Activated T-helper 17 cell treated with anti-CD3 and anti-CD28 coated beads, Interleukin-2, amount 50 U/mL, for 72 hours (primary cell): Measurements from ENCODE around the gene SMCO2. TPM values are rescaled to one million over a fixed set of nuclear protein-coding genes. Genes with fewer than 3 reads are reported as not detected.
"Not testable (repeated sequence)": the region's sequence is repeated elsewhere in the genome, so short reads cannot be mapped to it uniquely, and the experiment has no call there.

Source experiments
- ATAC-seq: fragments of 150-1000 bp; cut with Tn5 transposase; replicated peaks from 2 replicates; pipeline ENCODE4 v1.10.0; 2021; ENCODE audit warnings: mild to moderate bottlenecking, moderate library complexity
- H3K27ac Mint-ChIP-seq: one replicate; pipeline ENCODE4 v1.8.0; 2022; ENCODE audit warnings: mixed read lengths
- H3K27me3 Mint-ChIP-seq: one replicate; pipeline ENCODE4 v1.8.0; 2022; ENCODE audit warnings: mixed read lengths
- H3K36me3 Mint-ChIP-seq: one replicate; pipeline ENCODE4 v1.8.0; 2022; ENCODE audit warnings: low read depth, mild to moderate bottlenecking, mixed read lengths
- H3K4me1 Mint-ChIP-seq: one replicate; pipeline ENCODE4 v1.8.0; 2022; ENCODE audit warnings: mixed read lengths
- H3K4me3 Mint-ChIP-seq: one replicate; pipeline ENCODE4 v1.8.0; 2022; ENCODE audit warnings: mild to moderate bottlenecking, mixed read lengths
- H3K9me3 Mint-ChIP-seq: one replicate; pipeline ENCODE4 v1.8.0; 2022; ENCODE audit warnings: mixed read lengths
- total RNA-seq, 2 donors: library from RNA; stranded (reverse); gene quantifications; one replicate each; pipeline ENCODE4 v1.2.3, GENCODE V29; 2022

Gene SMCO2
- total RNA-seq, 2 donors from 2014 or later: 0.41 TPM; not detected in 1

DNA sequence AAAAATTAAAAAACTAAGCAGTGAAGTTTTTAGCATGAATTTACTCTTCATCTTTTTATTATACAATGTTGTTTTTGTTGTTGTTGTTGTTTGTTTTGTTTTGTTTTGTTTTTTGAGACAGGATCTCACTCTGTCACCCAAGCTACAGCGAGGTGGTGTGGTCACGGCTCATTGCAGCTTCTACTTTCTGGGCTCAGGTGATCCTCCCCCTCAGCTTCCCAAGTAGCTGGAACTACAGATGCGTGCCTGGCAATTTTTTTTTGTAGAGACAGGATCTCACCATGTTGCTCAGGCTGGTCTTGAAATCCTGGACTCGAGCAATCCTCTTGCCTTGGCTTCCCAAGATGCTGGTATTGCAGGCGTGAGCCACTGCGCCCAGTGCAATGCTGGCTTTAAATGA lies 88.8 kb downstream of the SMCO2 start:
- H3K36me3 Mint-ChIP-seq: no peaks in the 10 kb centered on the region
- no peak overlapping the region for H3K27ac Mint-ChIP-seq
- H3K4me3 Mint-ChIP-seq: no peak overlapping the region
- peaks cover 17% of the 10 kb centered on the region for H3K4me1 Mint-ChIP-seq
- peaks cover 3% of the 10 kb centered on the region for H3K27me3 Mint-ChIP-seq
- ATAC-seq: no peak
- H3K9me3 Mint-ChIP-seq: no peaks in the 10 kb centered on the region

DNA sequence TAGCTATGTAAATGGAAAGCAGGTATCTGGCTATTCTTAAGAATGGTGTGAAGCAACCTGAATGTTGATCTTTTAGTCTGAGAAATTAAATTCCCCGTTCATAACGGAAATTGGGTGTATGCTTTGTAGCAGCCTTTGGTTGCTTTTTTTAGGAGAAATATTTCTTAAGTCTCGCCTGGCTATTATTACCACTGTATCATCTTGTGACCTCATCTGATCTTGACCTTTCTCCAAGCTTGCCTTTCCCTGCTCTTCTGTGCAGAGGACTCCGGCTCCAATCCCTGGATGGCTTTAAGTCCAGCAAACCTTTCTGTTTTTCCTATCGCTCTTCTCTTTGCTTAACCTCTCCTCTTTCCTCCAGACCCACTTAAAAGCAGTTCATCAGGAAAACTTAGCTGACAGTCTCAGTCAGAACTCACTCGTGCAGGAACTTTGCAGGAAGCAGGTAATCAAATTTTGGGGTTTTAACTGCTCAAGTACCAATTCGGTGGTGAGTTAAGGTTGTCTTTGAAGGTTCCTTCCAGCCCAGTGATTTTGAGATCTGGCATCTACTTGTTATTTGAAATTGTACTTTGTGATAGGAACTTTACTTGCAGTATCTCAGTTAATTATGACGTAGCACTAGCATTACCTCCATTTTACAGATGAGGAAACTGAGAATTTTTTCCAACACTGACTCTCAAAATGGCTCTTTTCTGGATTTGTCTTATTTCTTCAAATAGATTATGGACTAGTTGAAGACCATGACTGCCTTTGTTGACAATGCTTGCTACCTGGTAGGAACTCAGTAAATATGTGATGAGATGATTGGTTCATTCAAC lies 91.5 kb downstream of the SMCO2 start:
- H3K4me1 Mint-ChIP-seq: peaks cover 17% of the 10 kb centered on the region
- H3K4me3 Mint-ChIP-seq: no peak overlapping the region
- peaks cover 6% of the 10 kb centered on the region for H3K27me3 Mint-ChIP-seq
- H3K27ac Mint-ChIP-seq: no peak overlapping the region
- no peaks in the 10 kb centered on the region for H3K9me3 Mint-ChIP-seq
- ATAC-seq: no peak
- no peaks in the 10 kb centered on the region for H3K36me3 Mint-ChIP-seq

DNA sequence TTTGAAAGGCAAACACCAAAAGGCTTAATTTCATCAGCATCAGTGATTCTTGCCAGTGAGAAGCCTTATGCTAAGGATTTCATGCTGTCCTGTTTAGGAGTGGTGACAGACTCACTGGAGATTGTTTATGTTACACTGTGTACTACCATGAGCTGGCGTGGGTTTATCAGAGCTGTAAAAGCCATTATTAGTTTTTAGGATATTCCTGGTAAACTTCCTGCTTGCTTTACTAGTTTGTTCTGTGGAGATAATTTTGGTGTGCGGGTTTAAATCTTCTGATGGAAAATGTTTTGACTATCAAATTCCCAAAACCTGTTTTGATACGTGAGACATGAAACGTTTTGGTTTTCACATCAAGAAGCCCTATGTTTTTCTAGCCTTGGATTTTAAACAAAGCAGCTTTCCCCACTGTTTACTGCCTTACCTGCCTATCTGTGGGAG lies 92.7 kb downstream of the SMCO2 start:
- Mint-ChIP-seq H3K4me3 (no peak overlapping the region), H3K9me3 (no peaks in the 10 kb centered on the region), H3K27ac (no peak overlapping the region), H3K4me1 (peaks cover 7% of the 10 kb centered on the region), H3K36me3 (no peaks in the 10 kb centered on the region), H3K27me3 (peaks cover 6% of the 10 kb centered on the region)
- ATAC-seq: no peak

DNA sequence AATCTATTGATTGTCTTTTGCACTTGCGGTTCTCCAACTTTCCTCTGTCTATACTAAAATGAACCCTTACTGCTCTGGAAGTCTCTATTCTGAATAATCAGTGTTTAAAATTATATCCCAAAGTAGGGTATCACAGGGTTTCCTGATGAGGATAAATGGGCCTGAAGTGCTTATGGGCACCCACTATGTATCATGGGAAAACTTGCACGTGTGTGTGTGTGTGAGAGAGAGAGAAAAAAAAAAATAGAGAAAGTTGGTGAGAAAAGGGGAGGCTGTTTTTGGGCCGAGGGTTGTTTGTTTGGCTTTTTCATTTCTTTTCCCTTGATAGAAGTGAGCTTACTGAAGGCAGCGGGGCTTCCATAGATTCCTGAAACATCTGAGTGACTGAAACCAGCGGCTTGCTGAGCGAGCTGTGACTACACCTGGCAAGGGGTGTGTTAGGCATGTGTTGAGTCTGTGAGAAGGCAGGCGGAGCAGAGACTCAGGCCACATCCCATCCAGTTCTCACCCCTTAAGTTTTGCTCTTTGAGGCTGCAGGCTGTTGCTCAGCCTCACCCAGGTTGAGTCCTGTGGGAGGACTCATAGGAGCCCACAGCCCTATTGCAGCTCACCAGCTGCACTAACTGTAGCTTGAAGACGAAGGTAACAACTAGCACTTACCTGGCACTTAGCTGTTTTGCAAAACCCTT lies 94.6 kb downstream of the SMCO2 start:
- H3K27ac Mint-ChIP-seq: no peak overlapping the region
- H3K4me1 Mint-ChIP-seq: no peaks in the 10 kb centered on the region
- no peak overlapping the region for H3K4me3 Mint-ChIP-seq
- peaks cover 6% of the 10 kb centered on the region for H3K27me3 Mint-ChIP-seq
- no peaks in the 10 kb centered on the region for H3K9me3 Mint-ChIP-seq
- H3K36me3 Mint-ChIP-seq: no peaks in the 10 kb centered on the region
- no peak for ATAC-seq

DNA sequence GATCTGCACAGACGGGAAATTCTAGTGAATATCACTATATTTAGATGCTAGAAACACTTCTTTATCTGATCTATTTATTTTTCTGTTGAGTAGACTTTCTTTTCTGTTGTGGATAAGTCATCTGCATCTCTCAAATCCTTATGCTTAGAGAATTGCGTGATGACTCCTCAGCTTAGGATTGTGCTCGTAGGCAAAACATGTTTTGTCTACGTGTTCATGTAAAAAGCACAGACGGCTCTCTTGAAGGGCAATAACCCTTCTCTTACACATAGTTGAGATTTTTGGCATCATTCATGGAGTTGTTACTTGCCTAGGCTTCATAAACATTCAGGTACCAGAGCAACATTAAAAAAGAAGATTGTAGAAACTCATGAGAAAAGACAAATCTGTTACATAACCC lies 96.1 kb downstream of the SMCO2 start:
- H3K4me3 Mint-ChIP-seq: no peak overlapping the region
- H3K4me1 Mint-ChIP-seq: no peaks in the 10 kb centered on the region
- no peaks in the 10 kb centered on the region for H3K36me3 Mint-ChIP-seq
- no peaks in the 10 kb centered on the region for H3K9me3 Mint-ChIP-seq
- peaks cover 6% of the 10 kb centered on the region for H3K27me3 Mint-ChIP-seq
- no peak for ATAC-seq
- no peak overlapping the region for H3K27ac Mint-ChIP-seq

DNA sequence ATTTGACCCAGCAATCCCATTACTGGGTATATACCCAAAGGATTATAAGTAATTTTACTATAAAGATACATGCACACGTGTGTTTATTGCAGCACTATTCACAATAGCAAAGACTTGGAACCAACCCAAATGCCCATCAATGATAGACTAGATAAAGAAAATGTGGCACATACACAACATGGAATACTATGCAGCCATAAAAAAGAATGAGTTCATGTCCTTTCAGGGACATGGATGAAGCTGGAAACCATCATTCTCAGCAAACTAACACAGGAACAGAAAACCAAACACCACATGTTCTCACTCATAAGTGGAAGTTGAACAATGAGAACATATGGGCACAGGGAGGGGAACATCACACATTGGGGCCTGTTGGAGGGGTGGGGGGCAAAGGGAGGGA lies 98.3 kb downstream of the SMCO2 start:
- Mint-ChIP-seq H3K4me1 (peaks cover 14% of the 10 kb centered on the region), H3K27me3 (peaks cover 11% of the 10 kb centered on the region)
- not testable (repeated sequence) for H3K27ac Mint-ChIP-seq, H3K4me3 Mint-ChIP-seq, ATAC-seq, H3K9me3 Mint-ChIP-seq, H3K36me3 Mint-ChIP-seq

DNA sequence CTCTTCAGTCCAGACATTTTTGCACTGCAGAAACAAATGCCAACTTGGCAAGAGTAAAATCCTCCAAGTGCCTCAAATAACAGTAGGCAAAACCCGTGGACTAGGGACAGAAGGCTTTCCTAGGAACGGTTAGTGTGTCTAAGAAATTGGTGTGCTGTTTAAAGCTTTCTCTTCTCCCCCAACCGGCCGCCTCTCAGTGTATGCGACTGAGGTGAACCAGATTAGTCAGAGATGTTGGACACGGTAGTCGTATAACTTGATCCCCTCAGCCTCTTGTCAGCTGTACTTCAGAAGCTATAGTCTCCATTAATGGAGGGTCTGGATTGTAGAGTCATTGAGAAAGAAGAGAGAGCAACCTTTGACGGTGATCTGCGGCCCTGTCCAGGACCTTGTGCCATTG lies 99.1 kb downstream of the SMCO2 start:
- ATAC-seq: no peak
- Mint-ChIP-seq H3K4me3 (no peak overlapping the region), H3K9me3 (no peaks in the 10 kb centered on the region), H3K27me3 (peaks cover 11% of the 10 kb centered on the region), H3K27ac (no peak overlapping the region), H3K4me1 (peaks cover 14% of the 10 kb centered on the region), H3K36me3 (no peaks in the 10 kb centered on the region)

DNA sequence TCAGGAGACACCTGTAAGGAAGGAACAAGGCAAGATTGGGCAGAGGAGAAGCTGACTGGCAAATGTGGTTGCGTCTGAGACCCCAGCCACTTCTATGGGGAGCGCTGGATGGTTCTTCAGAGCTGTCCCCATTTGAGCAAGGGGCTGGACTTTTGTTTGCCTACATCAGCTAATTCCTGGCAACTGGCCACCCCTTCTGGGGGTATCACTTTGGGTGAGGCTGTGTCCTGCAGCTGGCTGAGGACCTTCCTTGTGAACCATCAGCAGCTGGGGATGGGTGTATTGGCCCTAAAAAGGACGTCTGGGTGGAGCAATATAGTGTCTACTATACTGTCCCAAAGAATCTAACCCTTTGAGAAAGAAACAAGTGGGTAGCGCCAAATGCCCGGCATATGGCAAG lies 101.1 kb downstream of the SMCO2 start:
- Mint-ChIP-seq H3K4me1 (peaks cover 15% of the 10 kb centered on the region), H3K27me3 (peaks cover 10% of the 10 kb centered on the region), H3K9me3 (no peaks in the 10 kb centered on the region), H3K4me3 (no peak overlapping the region), H3K36me3 (no peaks in the 10 kb centered on the region), H3K27ac (no peak overlapping the region)
- no peak for ATAC-seq

DNA sequence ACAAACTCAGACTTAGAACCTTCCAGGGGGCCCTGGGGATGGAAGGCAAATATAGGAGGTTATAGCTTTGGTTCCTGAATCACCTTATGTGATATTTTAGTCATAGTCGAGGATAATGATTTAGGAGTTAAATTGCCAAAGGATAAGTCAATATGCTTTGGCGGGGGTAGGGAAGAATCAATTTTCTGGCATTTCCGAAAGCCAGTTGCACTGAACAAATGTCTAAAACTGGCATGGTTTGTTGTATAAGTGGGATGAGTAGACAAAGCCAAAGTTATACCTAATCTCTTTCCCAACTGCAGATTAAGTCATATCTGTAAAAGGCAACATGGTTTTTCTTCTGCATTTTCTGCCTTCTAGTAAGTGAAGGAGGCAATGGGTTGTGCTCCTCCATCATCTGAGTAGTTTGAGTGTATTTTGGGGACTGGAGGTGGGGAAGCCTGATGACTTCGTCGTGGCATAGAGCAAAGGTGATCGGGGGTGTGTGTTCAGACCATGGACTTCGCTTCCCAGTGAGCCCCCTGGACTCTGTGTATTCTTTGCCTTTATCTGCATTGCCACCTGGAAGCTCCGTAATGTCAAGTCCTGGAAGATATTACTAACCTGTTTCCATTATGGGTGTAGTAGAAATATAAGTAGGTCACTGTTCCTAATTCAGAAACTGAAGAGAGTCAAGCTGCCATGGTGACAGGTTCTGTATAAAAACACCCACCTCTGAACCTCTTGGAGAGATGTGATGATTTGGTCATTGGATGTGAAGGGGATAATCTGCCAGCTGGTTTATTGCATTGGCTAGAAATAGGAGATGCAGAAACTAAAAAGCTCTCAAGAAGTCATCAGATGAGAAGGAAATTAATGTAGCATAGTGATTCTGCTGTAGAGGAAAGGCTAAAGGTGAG lies 102.0 kb downstream of the SMCO2 start:
- peak; percentile 72 for ATAC-seq
- no peaks in the 10 kb centered on the region for H3K36me3 Mint-ChIP-seq
- H3K9me3 Mint-ChIP-seq: no peaks in the 10 kb centered on the region
- H3K4me3 Mint-ChIP-seq: peak overlapping the region; percentile 10
- peaks cover 19% of the 10 kb centered on the region for H3K4me1 Mint-ChIP-seq
- H3K27ac Mint-ChIP-seq: no peak overlapping the region
- peaks cover 9% of the 10 kb centered on the region for H3K27me3 Mint-ChIP-seq

DNA sequence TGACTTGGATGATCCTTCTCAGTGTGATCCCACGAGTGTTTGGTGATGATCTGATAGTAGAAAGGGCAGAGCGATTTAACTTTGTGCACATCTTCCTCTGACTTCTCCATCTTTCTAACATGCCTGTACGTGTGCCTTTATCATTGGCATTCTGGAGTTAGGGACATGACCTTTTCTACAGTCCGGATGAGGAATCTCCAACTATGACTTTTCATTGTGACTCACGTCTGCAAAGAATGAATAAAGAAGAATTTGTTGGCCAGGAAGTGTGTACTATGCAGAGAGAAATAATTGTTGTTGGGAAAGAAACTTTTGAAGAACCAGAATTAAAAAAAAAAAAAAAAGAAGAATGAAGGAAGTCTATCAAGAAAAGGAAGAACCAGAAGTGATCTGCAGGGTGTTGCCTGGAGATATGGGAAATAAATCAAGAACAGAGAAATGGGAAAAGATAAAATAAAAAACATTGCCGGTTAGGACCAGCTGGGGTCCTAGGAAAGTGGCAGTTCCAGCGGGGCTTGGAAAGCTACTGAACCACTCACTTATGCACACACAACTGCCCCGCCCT lies 102.8 kb downstream of the SMCO2 start:
- H3K36me3 Mint-ChIP-seq: no peaks in the 10 kb centered on the region
- no peaks in the 10 kb centered on the region for H3K9me3 Mint-ChIP-seq
- H3K27ac Mint-ChIP-seq: peak overlapping the region; percentile 35
- peaks cover 9% of the 10 kb centered on the region for H3K27me3 Mint-ChIP-seq
- peak; percentile 49 for ATAC-seq
- peak overlapping the region; percentile 10 for H3K4me3 Mint-ChIP-seq
- H3K4me1 Mint-ChIP-seq: peaks cover 19% of the 10 kb centered on the region

DNA sequence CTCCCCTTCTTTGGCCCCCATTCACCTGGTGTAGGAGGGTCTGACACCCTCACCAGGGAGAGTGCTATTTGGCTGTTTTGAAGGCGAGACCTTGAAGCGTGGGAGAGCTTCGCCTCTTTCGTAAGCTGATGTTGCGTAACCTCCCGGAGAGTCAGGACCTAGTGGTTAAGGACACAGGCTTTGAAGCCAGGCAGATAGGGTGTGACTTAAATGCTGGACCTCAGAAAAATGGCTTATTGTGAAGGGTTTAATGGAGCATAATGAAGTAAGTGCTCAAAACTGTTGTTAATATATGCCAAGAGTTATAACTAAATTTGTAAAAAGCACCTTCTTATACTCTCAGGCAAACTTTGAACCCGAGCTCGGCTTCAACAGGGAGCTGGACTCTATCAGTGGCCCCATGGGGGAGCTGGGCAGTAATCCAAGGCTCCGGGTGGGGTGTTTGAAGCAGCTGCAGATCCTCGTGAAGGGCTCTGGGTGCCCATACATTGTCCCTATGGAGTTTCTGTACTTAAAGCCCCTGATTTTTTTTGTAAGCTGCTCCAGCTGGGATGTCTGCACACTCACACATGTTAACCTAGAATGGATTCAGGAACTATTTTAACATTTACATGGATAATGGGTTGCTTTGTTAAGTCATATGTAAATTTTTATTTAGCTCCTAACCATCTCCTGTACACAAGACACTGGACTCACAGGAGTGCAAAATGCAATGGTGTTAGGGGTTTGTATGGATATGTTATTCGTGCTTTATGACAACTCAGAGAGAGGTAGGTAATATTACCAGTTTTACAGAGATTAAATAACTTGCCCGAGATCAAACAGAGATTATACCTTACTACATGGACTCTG lies 103.5 kb downstream of the SMCO2 start:
- no peaks in the 10 kb centered on the region for H3K9me3 Mint-ChIP-seq
- peak overlapping the region; percentile 35 for H3K27ac Mint-ChIP-seq
- H3K4me1 Mint-ChIP-seq: peaks cover 19% of the 10 kb centered on the region
- ATAC-seq: no peak
- no peaks in the 10 kb centered on the region for H3K36me3 Mint-ChIP-seq
- H3K27me3 Mint-ChIP-seq: peaks cover 9% of the 10 kb centered on the region
- peak overlapping the region; percentile 10 for H3K4me3 Mint-ChIP-seq

DNA sequence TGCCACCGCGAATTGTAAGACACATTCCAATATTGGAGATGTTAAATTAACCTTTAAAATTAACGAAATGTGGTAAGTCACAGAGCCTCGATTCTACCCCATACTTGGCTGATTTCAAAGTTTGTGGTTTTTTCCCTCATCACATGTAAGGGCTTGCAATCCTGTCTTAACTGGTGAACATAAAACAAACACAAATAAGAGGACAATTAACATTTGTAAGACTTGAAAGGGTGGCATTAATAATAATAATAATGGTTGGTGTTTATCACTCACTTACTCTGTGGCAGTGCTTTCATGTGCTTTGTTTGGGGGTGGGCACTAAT lies 104.1 kb downstream of the SMCO2 start:
- Mint-ChIP-seq H3K27me3 (peaks cover 9% of the 10 kb centered on the region), H3K27ac (no peak overlapping the region), H3K4me3 (no peak overlapping the region), H3K9me3 (no peaks in the 10 kb centered on the region), H3K36me3 (no peaks in the 10 kb centered on the region), H3K4me1 (peaks cover 19% of the 10 kb centered on the region)
- no peak for ATAC-seq

DNA sequence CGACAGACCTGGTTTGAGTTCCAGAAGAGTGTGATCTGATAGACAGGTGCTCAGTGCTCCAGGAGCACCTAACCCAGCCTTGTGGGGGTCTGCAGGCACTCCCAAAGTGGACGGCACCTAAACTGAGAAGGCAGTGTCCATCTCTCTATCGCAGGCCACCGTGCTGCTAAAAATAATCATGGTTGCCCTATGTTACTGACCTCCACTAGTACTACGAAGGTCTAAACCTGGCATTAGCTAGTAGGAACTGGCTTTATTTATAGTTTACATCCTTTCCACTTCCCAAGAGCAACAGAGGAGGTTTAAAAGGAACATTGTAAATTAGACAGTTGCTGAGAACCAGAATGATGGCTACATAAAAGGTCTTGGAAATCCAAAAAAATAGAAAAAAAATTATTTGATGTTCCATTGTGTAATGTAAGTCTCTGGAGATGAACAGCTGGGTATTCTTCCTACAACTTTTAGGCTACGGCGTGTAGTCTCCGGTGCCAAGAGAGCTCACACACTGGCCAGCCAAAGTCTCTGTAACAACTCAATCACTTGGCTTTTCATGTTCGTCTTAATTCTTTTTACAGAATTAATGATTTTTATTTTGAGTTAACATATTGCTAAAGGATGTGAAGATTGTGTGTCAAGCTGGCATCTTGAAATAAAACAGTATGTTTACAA lies 104.8 kb downstream of the SMCO2 start:
- H3K27me3 Mint-ChIP-seq: peaks cover 9% of the 10 kb centered on the region
- H3K4me3 Mint-ChIP-seq: no peak overlapping the region
- H3K36me3 Mint-ChIP-seq: no peaks in the 10 kb centered on the region
- H3K27ac Mint-ChIP-seq: no peak overlapping the region
- no peak for ATAC-seq
- H3K4me1 Mint-ChIP-seq: peaks cover 21% of the 10 kb centered on the region
- H3K9me3 Mint-ChIP-seq: no peaks in the 10 kb centered on the region
